ENCODE results near the gene PAIP2.

DNA sequence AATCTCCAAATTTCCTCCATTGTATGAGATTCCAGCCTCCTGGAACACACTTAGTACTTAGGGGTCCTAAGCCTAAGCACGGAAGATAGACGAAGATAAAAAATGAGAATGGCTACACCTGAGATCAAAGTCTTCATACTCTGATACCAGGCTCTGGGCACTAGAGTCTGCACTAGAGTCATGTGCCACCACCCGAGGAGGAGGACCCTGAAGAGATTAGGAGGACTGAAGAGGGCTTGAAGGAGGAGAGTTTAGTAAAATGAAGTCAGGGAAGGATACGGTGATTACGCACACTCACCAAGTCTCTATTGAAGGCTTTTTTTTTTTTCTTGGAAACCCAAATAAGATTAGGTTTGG is 62.8 kb downstream of the PAIP2 start:
- TF ChIP-seq POLR2AphosphoS5 (IDR thresholded peaks at IDR 0.05) (no peak), EP300 (IDR thresholded peaks at IDR 0.05) (no peak), POLR2A (IDR thresholded peaks at IDR 0.05; ENCODE audit: low read depth) (no peak)
- TF ChIP-seq, protein P1, sequence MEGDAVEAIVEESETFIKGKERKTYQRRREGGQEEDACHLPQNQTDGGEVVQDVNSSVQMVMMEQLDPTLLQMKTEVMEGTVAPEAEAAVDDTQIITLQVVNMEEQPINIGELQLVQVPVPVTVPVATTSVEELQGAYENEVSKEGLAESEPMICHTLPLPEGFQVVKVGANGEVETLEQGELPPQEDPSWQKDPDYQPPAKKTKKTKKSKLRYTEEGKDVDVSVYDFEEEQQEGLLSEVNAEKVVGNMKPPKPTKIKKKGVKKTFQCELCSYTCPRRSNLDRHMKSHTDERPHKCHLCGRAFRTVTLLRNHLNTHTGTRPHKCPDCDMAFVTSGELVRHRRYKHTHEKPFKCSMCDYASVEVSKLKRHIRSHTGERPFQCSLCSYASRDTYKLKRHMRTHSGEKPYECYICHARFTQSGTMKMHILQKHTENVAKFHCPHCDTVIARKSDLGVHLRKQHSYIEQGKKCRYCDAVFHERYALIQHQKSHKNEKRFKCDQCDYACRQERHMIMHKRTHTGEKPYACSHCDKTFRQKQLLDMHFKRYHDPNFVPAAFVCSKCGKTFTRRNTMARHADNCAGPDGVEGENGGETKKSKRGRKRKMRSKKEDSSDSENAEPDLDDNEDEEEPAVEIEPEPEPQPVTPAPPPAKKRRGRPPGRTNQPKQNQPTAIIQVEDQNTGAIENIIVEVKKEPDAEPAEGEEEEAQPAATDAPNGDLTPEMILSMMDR (IDR thresholded peaks at IDR 0.05), result no peak

All from esophagus muscularis mucosa (tissue), 4 donors.